ENCODE data around the gene ERGIC2. TPM values are rescaled to one million over a fixed set of nuclear protein-coding genes. Genes with fewer than 3 reads are reported as not detected.

Gene ERGIC2
- total and polyA plus RNA-seq, 9 of the 15 experiments (the other 6 are each of a cell fraction or from before 2014, with no cell fraction given): 24.1 to 180 (median 75.7) TPM

DNA sequence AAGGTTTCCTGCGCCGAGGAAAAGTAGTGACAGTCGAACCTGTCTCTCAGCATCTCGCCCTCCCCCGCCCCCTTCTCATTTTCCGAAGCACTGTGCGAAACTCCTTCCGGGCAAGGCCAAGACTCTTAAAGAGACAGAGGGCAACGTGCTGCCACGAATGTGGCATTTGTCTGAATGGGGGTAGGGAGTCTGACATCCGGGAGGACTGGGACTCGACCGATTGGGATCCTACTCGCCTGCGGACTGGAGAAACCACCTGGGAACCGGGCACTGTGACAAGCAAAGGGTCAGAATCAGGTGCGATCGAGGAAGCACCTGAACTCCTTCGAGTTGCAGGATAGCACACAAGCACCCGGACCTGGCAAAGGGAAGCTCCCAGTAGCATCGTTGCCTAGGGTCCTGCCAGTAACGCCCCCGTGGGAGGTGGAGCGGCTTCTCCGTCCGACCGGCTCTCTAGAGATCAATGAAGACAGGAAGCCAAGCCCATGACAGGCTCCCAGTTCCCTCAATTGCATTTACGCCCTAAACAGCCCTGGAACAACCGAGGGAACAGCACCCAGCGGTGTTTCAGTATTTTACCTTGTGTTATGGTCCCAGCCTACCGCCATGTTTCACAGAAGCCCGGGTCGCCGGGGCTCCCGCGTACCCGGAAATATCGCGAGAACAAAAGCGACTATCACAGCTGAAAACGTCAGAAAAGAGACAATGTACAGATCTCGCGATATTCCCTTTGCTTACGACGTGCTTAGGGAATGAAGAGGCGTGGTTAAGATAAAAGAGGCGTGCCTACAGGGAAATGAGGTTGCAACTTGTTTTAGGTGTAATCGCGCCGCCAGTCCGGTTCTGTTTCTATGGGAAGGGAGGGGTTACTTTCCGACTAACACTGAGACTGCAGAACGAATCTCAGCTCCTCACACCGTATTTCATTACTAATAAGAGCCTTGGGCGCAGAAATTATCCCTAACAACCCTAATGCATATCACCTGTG is at the start of gene ERGIC2 (continued):
- TF ChIP-seq, protein P1, sequence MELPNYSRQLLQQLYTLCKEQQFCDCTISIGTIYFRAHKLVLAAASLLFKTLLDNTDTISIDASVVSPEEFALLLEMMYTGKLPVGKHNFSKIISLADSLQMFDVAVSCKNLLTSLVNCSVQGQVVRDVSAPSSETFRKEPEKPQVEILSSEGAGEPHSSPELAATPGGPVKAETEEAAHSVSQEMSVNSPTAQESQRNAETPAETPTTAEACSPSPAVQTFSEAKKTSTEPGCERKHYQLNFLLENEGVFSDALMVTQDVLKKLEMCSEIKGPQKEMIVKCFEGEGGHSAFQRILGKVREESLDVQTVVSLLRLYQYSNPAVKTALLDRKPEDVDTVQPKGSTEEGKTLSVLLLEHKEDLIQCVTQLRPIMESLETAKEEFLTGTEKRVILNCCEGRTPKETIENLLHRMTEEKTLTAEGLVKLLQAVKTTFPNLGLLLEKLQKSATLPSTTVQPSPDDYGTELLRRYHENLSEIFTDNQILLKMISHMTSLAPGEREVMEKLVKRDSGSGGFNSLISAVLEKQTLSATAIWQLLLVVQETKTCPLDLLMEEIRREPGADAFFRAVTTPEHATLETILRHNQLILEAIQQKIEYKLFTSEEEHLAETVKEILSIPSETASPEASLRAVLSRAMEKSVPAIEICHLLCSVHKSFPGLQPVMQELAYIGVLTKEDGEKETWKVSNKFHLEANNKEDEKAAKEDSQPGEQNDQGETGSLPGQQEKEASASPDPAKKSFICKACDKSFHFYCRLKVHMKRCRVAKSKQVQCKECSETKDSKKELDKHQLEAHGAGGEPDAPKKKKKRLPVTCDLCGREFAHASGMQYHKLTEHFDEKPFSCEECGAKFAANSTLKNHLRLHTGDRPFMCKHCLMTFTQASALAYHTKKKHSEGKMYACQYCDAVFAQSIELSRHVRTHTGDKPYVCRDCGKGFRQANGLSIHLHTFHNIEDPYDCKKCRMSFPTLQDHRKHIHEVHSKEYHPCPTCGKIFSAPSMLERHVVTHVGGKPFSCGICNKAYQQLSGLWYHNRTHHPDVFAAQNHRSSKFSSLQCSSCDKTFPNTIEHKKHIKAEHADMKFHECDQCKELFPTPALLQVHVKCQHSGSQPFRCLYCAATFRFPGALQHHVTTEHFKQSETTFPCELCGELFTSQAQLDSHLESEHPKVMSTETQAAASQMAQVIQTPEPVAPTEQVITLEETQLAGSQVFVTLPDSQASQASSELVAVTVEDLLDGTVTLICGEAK (IDR thresholded peaks at IDR 0.05): no peak
- TF ChIP-seq, protein P1 (CRISPR knock-in tag; IDR thresholded peaks at IDR 0.05): no peak
- TF ChIP-seq EP400 (IDR thresholded peaks at IDR 0.05): peak; percentile 72
- TF ChIP-seq, protein P2, sequence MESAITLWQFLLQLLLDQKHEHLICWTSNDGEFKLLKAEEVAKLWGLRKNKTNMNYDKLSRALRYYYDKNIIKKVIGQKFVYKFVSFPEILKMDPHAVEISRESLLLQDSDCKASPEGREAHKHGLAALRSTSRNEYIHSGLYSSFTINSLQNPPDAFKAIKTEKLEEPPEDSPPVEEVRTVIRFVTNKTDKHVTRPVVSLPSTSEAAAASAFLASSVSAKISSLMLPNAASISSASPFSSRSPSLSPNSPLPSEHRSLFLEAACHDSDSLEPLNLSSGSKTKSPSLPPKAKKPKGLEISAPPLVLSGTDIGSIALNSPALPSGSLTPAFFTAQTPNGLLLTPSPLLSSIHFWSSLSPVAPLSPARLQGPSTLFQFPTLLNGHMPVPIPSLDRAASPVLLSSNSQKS (CRISPR knock-in tag; IDR thresholded peaks at IDR 0.05): no peak
- TF ChIP-seq TSC22D4 (tag; IDR thresholded peaks at IDR 0.05): no peak
- no peak for TF ChIP-seq PRMT5 (CRISPR knock-in tag; IDR thresholded peaks at IDR 0.05)
- TF ChIP-seq, protein P3, sequence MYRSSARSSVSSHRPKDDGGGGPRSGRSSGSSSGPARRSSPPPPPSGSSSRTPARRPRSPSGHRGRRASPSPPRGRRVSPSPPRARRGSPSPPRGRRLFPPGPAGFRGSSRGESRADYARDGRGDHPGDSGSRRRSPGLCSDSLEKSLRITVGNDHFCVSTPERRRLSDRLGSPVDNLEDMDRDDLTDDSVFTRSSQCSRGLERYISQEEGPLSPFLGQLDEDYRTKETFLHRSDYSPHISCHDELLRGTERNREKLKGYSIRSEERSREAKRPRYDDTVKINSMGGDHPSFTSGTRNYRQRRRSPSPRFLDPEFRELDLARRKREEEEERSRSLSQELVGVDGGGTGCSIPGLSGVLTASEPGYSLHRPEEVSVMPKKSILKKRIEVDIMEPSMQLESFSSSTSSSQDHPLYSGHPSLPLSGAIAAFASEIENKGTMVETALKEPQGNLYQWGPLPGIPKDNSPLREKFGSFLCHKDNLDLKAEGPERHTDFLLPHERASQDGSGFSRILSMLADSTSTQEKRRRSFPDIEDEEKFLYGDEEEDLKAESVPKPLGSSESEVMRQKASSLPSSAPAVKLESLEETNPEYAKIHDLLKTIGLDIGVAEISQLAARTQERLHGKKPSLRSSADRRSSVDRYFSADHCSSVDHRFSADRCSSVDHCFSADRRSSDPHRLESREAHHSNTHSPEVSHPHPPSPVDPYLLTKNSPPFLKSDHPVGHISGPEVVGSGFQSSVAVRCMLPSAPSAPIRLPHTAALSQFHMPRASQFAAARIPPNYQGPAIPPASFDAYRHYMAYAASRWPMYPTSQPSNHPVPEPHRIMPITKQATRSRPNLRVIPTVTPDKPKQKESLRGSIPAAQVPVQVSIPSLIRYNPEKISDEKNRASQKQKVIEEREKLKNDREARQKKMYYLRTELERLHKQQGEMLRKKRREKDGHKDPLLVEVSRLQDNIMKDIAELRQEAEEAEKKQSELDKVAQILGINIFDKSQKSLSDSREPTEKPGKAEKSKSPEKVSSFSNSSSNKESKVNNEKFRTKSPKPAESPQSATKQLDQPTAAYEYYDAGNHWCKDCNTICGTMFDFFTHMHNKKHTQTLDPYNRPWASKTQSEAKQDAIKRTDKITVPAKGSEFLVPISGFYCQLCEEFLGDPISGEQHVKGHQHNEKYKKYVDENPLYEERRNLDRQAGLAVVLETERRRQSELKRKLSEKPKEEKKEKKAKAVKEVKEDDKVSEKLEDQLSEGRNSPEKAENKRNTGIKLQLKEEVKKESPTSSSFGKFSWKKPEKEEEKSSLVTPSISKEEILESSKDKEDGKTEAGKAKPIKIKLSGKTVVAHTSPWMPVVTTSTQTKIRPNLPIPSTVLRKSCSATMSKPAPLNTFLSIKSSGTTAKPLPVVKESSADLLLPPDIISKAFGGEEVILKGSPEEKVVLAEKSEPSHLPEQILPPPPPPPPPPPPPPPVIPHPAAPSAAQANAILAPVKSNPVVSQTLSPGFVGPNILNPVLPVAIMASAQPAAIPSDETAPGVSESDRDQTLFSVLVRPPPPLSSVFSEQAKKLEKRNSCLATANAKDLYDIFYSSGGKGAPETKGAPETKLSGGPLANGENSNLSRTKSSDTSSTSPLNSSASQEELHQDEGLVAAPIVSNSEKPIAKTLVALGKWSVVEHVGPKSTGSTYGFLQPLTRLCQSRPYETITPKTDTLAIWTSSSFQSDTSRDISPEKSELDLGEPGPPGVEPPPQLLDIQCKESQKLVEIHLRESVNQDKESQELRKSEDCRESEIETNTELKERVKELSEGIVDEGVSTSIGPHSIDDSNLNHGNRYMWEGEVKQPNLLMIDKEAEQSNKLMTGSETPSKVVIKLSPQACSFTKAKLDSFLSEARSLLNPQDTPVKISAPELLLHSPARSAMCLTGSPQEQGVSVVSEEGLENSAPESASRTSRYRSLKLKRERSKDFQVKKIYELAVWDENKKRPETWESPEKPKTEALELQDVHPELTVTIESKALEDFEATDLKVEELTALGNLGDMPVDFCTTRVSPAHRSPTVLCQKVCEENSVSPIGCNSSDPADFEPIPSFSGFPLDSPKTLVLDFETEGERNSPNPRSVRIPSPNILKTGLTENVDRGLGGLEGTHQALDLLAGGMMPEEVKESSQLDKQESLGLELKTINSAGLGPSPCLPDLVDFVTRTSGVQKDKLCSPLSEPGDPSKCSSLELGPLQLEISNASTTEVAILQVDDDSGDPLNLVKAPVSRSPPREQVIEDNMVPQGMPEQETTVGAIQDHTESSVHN (IDR thresholded peaks at IDR 0.05; ENCODE audit: borderline replicate concordance in 1 of 2, low read depth in 1 of 2): no peak
